ENCODE data around the gene ZDHHC19. TPM values are rescaled to one million over a fixed set of nuclear protein-coding genes. Genes with fewer than 3 reads are reported as not detected.
A peak's percentile ranks its signal among the peaks of the same experiment; 100 is the strongest.
"Not testable (repeated sequence)": the region's sequence is repeated elsewhere in the genome, so short reads cannot be mapped to it uniquely, and the experiment has no call there.

The ZDHHC19 gene
- total RNA-seq, 2 experiments from 2014 or later: not detected

DNA sequence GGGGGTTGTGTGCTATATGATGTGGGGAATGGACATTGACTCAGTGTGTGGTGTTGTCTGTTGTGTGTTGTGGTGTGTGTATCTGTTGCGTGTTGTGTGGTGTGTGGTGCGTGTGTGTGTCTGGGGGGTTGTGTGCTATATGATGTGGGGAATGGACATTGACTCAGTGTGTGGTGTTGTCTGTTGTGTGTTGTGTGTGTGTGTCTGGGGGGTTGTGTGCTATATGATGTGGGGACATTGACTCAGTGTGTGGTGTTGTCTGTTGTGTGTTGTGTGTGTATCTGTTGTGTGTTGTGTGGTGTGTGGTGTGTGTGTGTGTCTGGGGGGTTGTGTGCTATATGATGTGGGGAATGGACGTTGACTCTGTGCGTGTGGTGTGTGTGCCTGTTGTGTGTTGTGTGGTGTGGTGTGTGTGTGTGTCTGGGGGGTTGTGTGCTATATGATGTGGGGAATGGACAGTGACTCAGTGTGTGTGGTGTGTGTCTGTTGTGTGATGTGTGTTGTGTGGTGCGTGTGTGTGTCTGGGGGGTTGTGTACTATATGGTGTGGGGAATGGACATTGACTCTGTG, 46.1 kb downstream of the ZDHHC19 start:
- intact Hi-C loops (cut with micrococcal nuclease); H3K36me3 Mint-ChIP-seq (ENCODE audit: low read depth); H3K27ac Mint-ChIP-seq; DNase-seq; H3K4me3 Mint-ChIP-seq; H3K27me3 Mint-ChIP-seq (ENCODE audit: low read depth); CTCF ChIA-PET; H3K9me3 Mint-ChIP-seq: not testable (repeated sequence)
- peaks cover 17% of the 10 kb centered on the region for H3K4me1 Mint-ChIP-seq (ENCODE audit: low read depth)

DNA sequence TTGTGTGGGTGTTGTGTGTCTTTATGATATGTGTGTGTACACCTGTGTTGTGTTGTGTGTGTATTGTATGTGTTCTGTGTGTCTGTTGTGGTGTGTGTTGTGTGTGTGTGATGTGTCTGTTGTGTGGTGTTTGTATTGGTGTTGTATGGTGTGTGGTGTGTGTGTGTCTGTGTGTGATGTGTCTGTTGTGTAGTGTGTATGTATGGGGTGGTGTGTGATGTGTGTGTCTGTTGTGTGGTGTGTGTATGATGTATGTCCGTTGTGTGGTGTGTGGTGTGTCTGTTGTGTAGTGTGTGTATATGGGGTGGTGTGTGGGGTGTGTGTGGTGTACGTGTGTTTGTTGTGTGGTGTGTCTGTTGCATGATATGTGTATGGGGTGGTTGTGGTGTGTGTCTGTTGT, 46.6 kb downstream of the ZDHHC19 start:
- Mint-ChIP-seq H3K27ac (no peak overlapping the region), H3K36me3 (ENCODE audit: low read depth) (no peaks in the 10 kb centered on the region), H3K9me3 (no peaks in the 10 kb centered on the region), H3K27me3 (ENCODE audit: low read depth) (no peaks in the 10 kb centered on the region), H3K4me1 (ENCODE audit: low read depth) (peaks cover 22% of the 10 kb centered on the region), H3K4me3 (no peak overlapping the region)
- no peak for DNase-seq
- CTCF ChIA-PET: interaction anchor here (0.6 kb wide), 1 partner anchor 72 kb away, joined by 4 read pairs; no protein-coding TSS in a partner anchor
- intact Hi-C loops (cut with micrococcal nuclease): no loop called here

DNA sequence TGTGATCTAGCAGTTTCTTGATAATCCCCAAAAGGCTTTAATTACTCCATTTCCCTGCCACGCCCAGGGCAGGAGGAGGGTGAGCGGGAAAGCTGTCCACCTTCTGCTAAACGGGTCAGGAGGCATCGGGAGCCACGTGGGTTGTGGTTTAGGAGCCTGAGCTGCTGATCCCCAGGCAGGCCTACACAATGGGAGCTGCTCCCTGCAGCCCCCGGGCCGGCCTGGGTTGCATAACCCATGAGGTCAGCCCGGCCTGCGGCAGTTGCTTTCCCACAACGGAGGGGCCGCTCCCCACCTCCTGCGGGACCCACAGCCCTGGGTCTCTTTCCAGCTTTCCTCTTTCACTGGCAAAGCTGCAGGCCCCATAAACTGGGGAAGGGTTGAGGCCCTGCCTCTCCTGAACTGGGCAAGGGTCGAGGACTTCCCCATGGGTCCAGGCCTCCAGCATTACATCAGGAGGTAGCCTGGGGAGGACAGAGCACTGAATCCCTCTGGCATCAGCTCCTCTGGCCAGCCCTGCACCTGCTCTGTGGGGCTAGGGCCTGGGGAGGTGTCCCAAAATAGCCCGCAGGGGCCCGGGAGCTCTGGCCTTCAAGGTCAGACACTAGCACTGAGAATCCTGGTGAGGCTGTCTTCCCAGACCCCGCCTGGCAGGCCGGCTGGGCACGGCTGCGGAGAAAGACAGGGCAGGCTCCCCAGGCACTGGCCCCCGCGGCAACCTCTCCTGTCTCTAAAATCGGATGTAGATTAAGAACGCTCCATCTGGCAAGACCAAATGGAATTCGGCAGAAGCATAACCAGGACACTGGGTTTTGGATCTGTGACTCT, 47.3 kb downstream of the ZDHHC19 start:
- no peaks in the 10 kb centered on the region for H3K27me3 Mint-ChIP-seq (ENCODE audit: low read depth)
- CTCF ChIA-PET: interaction anchor here (0.6 kb wide), 1 partner anchor 72 kb away, joined by 4 read pairs; no protein-coding TSS in a partner anchor
- H3K4me1 Mint-ChIP-seq (ENCODE audit: low read depth): peaks cover 22% of the 10 kb centered on the region
- no peaks in the 10 kb centered on the region for H3K9me3 Mint-ChIP-seq
- H3K27ac Mint-ChIP-seq: no peak overlapping the region
- H3K36me3 Mint-ChIP-seq (ENCODE audit: low read depth): no peaks in the 10 kb centered on the region
- H3K4me3 Mint-ChIP-seq: no peak overlapping the region
- intact Hi-C loops (cut with micrococcal nuclease): no loop called here
- no peak for DNase-seq

DNA sequence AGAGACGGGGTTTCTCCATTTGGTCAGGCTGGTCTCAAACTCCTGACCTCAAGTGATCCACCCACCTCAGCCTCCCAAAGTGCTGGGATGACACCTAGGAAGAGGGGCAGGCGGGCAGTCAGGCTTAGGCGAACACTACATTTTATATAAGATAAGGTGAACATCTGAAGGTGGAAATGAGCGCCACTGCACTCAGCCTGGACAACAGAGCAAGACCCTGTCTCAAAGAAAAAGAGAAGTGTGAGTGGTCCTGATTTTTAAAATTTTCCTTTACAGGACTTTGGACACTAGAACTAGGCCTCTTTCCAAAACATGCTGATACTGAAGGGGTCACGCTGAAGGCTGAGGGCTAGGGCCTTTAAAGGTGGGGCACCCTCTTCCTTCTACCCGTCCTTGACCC, 48.0 kb downstream of the ZDHHC19 start:
- H3K27me3 Mint-ChIP-seq (ENCODE audit: low read depth): no peaks in the 10 kb centered on the region
- peaks cover 22% of the 10 kb centered on the region for H3K4me1 Mint-ChIP-seq (ENCODE audit: low read depth)
- CTCF ChIA-PET: interaction anchor here (0.5 kb wide), 1 partner anchor 48 kb away, joined by 3 read pairs; no protein-coding TSS in a partner anchor
- H3K36me3 Mint-ChIP-seq (ENCODE audit: low read depth): no peaks in the 10 kb centered on the region
- no peak overlapping the region for H3K27ac Mint-ChIP-seq
- DNase-seq: no peak
- no peak overlapping the region for H3K4me3 Mint-ChIP-seq
- intact Hi-C loops (cut with micrococcal nuclease): no loop called here
- no peaks in the 10 kb centered on the region for H3K9me3 Mint-ChIP-seq

- CTCF ChIA-PET: interaction anchor here (0.5 kb wide), 1 partner anchor 48 kb away, joined by 3 read pairs; no protein-coding TSS in a partner anchor
These were observed 48.5 kb downstream of the ZDHHC19 start for GRCh38 chr3:196162679-196163078.

GRCh38 chr3:196159952-196160804, 51.0 kb downstream of the ZDHHC19 start:
- peaks cover 11% of the 10 kb centered on the region for H3K4me1 Mint-ChIP-seq (ENCODE audit: low read depth)
- H3K27ac Mint-ChIP-seq: no peak overlapping the region
- no peaks in the 10 kb centered on the region for H3K9me3 Mint-ChIP-seq
- no peak overlapping the region for H3K4me3 Mint-ChIP-seq
- H3K36me3 Mint-ChIP-seq (ENCODE audit: low read depth): no peaks in the 10 kb centered on the region
- DNase-seq: peak; percentile 79
- intact Hi-C loops (cut with micrococcal nuclease): loop anchor here (1.0 kb wide), 1 partner anchor 19 kb away; no protein-coding TSS in a partner anchor
- CTCF ChIA-PET: interaction anchor here (0.6 to 1.1 kb wide), 3 partner anchors 22 to 88 kb away, joined by 3 read pairs; no protein-coding TSS in a partner anchor
- H3K27me3 Mint-ChIP-seq (ENCODE audit: low read depth): no peaks in the 10 kb centered on the region

More at GRCh38 chr3:196162679-196163078, 48.5 kb downstream of the ZDHHC19 start:
- Mint-ChIP-seq H3K9me3 (no peaks in the 10 kb centered on the region), H3K27ac (no peak overlapping the region), H3K36me3 (ENCODE audit: low read depth) (no peaks in the 10 kb centered on the region), H3K4me3 (no peak overlapping the region), H3K4me1 (ENCODE audit: low read depth) (peaks cover 22% of the 10 kb centered on the region), H3K27me3 (ENCODE audit: low read depth) (no peaks in the 10 kb centered on the region)
- no peak for DNase-seq
- intact Hi-C loops (cut with micrococcal nuclease): no loop called here

- Mint-ChIP-seq H3K36me3 (ENCODE audit: low read depth) (no peaks in the 10 kb centered on the region), H3K27ac (no peak overlapping the region), H3K4me1 (ENCODE audit: low read depth) (peaks cover 11% of the 10 kb centered on the region), H3K27me3 (ENCODE audit: low read depth) (no peaks in the 10 kb centered on the region), H3K4me3 (no peak overlapping the region), H3K9me3 (no peaks in the 10 kb centered on the region)
- no peak for DNase-seq
- CTCF ChIA-PET: interaction anchor here (0.8 to 1.1 kb wide), 2 partner anchors 38 to 87 kb away, joined by 3 read pairs; no protein-coding TSS in a partner anchor
- intact Hi-C loops (cut with micrococcal nuclease): no loop called here
These were observed 51.7 kb downstream of the ZDHHC19 start for GRCh38 chr3:196159526-196159925.

DNA sequence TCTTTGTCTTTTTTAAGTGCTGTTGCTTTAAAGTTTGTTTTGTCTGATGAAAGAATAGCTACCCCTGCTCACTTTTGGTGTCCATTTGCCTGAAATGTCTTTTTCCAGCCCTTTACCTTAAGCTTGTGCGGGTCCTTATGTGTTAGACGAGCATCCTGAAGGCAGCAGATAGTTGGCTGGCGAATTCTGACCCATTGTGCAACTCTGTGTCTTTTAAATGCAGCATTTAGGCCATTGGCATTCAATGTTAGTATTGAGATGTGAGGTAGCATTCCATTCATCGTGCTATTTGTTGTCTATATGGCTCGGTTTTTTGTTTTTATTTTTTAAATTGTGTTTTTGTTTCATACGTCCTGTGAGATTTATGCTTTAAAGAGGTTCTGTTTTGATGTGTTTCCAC, 55.0 kb downstream of the ZDHHC19 start:
- Mint-ChIP-seq H3K36me3 (ENCODE audit: low read depth) (no peaks in the 10 kb centered on the region), H3K9me3 (no peaks in the 10 kb centered on the region), H3K4me1 (ENCODE audit: low read depth) (peaks cover 11% of the 10 kb centered on the region), H3K27me3 (ENCODE audit: low read depth) (no peaks in the 10 kb centered on the region), H3K4me3 (no peak overlapping the region), H3K27ac (no peak overlapping the region)
- intact Hi-C loops (cut with micrococcal nuclease): no loop called here
- CTCF ChIA-PET: interaction anchor here (1.2 kb wide), 1 partner anchor 83 kb away, joined by 3 read pairs; no protein-coding TSS in a partner anchor
- no peak for DNase-seq

GRCh38 chr3:196150481-196150880, 60.7 kb downstream of the ZDHHC19 start:
- Mint-ChIP-seq H3K9me3 (peaks cover 2% of the 10 kb centered on the region), H3K4me3 (no peak overlapping the region), H3K27me3 (ENCODE audit: low read depth) (no peaks in the 10 kb centered on the region), H3K27ac (no peak overlapping the region), H3K4me1 (ENCODE audit: low read depth) (peaks cover 3% of the 10 kb centered on the region), H3K36me3 (ENCODE audit: low read depth) (no peaks in the 10 kb centered on the region)
- DNase-seq: no peak
- intact Hi-C loops (cut with micrococcal nuclease): no loop called here
- CTCF ChIA-PET: no interaction called here

GRCh38 chr3:196149831-196150301, 61.3 kb downstream of the ZDHHC19 start:
- intact Hi-C loops (cut with micrococcal nuclease): no loop called here
- Mint-ChIP-seq H3K9me3 (peaks cover 2% of the 10 kb centered on the region), H3K27me3 (ENCODE audit: low read depth) (no peaks in the 10 kb centered on the region), H3K27ac (no peak overlapping the region), H3K4me1 (ENCODE audit: low read depth) (peaks cover 3% of the 10 kb centered on the region), H3K4me3 (no peak overlapping the region), H3K36me3 (ENCODE audit: low read depth) (no peaks in the 10 kb centered on the region)
- CTCF ChIA-PET: interaction anchor here (0.8 kb wide), 1 partner anchor 9 kb away, joined by 5 read pairs; no protein-coding TSS in a partner anchor
- no peak for DNase-seq

DNA sequence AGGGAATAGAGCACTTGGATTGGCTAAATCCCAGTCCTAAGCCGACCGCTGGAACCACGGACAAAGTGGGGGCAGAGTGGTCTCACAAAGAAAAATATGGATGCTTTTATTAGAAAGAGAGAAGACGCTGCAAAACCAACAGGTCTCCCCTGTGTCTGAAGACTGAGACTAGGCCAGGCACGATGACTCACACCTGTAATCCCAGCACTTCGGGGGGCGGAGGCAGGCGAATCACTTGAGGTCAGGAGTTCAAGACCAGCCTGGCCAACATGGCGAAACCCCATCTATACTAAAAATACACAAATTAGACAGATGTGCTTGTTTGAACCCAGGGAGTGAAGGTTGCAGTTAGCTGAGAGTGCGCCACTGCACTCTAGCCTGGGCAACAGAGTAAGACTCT, 61.8 kb downstream of the ZDHHC19 start:
- CTCF ChIA-PET: interaction anchor here (0.8 kb wide), 1 partner anchor 9 kb away, joined by 5 read pairs; no protein-coding TSS in a partner anchor
- H3K4me3 Mint-ChIP-seq: no peak overlapping the region
- intact Hi-C loops (cut with micrococcal nuclease): no loop called here

More for the DNA sequence above, 61.8 kb downstream of the ZDHHC19 start:
- peaks cover 3% of the 10 kb centered on the region for H3K4me1 Mint-ChIP-seq (ENCODE audit: low read depth)
- no peak overlapping the region for H3K27ac Mint-ChIP-seq
- no peaks in the 10 kb centered on the region for H3K36me3 Mint-ChIP-seq (ENCODE audit: low read depth)
- no peak for DNase-seq
- no peaks in the 10 kb centered on the region for H3K27me3 Mint-ChIP-seq (ENCODE audit: low read depth)
- peaks cover 2% of the 10 kb centered on the region for H3K9me3 Mint-ChIP-seq

All from activated naive CD4-positive, alpha-beta T cell treated with anti-CD3 and anti-CD28 coated beads for 36 hours (primary cell).